Renal pelvis (tissue), 4 donors: ENCODE data around the gene IQSEC1. TPM values are rescaled to one million over a fixed set of nuclear protein-coding genes. Genes with fewer than 3 reads are reported as not detected.

Source experiments
- DNase-seq: peaks from one replicate; pipeline ENCODE4 v3.0.0-alpha.2; 2013
- polyA plus RNA-seq, 3 donors: library from polyadenylated mRNA; unstranded; fragments of 120-200 nt; gene quantifications; one replicate each; pipeline ENCODE4 v1.2.1, GENCODE V29; 2013; ENCODE audit not compliant: insufficient read length in 3 of 3

Gene IQSEC1
- polyA plus RNA-seq, 3 donors, result 33.0 to 40.4 (median 35.6) TPM

DNA sequence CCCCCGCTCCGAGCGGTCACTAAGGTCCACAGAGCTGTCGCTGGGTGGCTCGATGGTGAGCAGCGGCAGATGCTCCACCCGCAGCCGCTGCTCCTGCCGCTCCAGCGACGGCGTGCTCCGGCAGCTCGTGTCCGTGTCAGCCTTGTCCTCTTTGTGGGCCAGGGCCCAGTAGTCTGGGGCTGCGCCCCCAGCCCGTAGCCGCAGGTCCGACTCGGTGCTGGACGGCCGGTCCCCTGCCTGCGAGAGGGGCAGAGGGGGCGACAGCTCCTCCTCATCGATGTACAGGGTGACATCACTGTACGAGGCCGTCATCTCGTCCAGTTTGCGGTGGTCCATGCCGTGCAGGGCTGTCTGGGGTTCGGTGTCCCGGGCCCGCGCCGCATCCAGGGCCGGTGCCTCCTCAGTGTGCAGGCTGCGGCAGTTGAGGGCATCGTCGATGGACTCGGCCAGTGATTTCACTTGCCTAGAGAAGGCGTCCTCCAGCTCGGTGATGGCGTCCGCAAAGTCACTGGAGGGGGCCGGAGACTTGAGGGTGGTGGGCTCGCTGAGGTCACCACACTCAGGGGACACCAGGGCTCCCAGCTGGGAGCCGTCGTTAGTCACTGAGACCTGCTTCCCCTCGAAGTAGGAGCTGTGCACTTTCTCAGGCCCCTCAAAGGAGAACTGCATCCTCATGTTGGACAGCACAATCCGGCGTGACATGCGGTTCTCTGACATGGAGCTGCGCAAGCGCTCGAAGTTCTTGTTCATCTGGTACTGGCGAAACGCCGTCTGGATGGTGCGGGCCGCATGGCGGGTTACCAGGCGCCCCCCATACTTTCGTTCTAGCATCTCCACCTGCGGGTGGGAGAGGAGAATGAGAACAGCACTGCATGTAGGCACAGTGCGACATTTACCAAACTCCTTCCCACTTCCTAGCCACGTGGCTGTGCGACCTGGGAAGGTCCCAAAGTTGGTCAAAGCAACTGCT lies 137.1 kb downstream of the IQSEC1 start:
- DNase-seq, result no peak

DNA sequence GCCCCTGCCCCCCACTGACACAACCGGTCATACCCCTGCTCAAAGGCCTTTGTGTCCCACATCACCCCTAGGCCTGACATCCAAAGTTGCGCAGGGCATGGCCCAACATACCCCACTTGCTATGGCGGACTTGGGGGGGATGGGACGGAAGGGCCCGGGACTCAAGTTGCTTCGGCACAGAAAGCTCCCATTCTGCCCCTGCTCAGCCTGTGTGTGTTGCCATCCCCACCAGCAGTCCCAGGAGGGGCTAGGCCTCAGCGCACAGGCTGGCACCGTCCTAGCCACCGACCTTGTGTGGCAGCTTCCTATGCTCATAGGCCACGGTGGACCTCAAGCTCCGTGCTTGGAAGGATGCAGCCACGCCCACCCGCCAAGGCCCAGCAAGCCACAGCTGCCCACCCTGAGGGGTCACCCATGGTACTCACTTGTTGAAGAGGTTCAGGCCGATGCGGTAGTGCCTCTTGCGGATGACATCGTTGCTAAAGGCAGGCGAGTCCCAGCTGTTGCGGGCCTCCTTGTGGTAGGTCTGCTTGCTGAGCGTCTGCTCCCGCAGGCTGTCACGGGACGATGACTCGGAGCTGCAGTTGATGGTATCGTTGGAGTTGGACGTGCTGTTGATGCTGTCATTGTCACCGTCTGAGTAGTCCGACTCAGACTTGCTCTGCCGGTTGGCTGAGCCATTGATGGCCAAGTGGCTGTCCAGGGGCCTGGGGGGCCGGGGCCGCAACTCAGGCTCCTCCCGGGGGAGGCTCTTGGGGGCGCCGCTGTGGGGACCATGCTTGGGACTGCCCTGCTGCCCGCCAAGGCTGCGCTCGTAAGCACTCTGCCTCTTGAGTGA lies 138.0 kb downstream of the IQSEC1 start:
- no peak for DNase-seq

DNA sequence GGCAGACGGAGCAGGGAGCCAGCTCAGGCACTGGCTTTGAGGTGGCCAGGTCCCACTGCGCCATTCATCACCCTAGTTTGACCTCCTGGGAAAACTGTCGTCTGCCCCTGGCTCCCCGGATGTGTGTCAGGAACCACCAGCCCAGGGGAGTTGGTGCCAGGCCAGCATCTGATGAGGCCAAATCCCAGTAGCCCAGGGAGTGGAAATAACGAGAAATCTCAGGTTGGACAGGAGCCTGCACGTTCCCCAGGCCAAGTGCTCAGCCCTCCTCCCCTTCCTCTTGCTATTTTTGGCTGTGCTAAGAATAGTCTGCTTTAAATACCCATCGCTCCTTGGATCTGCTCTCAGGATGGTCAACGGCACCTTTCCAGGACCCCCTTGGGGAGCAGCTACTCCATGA lies 138.8 kb downstream of the IQSEC1 start:
- DNase-seq, result no peak

DNA sequence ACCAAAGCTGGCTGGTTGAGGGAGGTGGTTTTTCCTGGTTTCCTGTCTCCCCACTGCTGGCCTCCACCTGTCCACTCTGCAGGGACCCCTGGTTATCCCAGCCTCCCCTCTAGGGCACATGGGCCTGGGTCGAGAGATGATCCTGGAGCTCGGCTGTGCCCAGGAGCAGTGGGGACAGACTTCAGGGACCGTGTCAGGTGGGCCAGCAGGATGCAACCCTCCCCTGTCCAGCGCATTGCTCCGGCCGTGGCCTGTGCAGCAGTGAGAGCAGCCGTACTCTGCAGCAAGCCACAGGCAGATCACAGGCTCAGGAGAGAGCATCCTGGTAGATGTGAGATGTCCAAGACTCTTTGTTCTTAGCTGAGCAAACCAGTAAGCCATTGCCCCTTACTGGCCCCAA lies 139.3 kb downstream of the IQSEC1 start:
- no peak for DNase-seq

DNA sequence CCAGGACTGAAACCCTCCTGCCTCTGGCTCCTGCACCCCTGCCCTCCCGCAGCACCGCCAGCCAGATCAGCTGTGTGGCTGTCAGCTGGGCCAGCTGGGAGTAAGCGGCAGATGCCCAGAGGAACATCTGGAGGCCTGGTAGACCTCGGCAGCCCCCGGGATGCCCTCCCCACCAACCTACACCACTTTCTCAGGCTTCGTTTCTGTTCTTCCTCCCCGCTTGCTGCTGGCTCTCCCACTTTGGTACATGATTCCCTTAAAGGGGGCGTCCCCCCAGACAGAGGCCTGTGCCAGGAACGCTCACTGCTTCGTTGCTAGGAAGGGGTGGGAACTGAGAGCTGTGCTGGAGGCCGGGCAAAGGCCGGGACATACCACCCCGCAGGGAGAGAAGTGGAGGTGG lies 140.5 kb downstream of the IQSEC1 start:
- DNase-seq, result no peak

DNA sequence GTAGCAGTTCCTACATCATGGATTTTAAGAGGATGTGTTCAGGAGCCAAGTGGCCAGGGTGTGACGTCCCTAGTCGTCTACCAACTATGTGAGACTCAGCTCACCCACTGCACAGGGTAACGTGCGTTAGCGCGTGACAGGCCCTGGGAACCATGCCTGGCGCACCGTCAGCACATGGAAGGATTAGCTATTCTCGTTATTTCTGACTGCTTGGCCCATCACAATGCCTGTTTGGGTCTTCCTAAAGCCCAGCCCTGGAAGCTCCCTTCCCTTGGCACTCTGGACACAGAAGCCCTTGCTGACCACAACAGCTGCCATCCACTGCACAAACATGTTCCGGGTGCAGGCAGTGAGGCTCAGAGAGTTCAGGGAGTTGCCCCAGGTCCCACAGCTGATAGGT lies 140.9 kb downstream of the IQSEC1 start:
- DNase-seq, result no peak

DNA sequence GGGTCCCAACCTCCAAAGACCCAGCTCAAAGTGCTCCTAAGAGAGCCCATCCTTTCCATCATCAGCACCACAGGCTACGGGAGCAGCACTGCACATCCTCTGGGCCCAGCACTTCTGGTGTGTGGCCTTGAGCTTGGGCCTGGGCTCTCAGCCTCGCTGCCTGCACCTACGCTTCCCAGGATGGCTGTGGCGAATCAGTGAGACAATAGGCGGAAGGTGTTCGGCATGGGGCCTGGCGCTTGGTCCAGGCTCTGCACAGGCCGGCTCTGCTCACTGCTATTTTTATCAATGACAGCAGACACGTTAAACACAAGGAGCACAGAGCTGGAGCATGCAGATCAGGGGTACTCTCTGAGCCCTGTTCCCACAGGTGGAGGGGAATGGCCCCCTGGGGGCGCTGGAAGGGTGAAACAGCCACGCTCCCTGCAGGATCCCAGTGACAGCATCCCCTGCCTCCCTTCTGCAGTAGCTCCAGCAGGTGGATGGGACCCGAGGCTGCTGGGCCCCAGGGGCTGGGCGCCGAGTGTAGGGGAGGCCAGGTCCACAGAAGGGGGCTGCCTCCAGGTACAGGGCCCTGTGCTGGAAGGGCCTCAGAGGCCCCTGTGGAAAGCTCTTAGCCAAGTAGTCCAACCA lies 141.8 kb downstream of the IQSEC1 start:
- no peak for DNase-seq

DNA sequence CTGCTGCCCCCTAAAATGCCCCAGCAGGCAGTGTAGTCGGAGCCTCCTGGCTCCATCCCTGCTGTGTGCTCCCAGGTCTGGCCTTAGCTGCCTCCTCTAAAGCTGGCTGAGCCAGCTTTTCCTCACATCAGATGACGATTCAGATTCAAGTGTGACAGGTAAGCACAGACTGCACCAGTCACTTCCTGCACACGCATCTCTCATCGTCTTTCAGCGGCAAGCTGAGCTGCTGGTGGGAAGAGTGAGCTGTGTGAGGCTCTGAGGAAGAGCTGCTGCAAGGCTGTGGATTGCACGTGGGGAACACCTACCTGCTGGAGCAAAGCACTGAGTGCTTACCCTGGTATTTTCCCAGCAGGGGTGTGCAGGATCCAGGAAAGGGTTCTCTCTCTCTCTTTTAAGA lies 143.4 kb downstream of the IQSEC1 start:
- no peak for DNase-seq

DNA sequence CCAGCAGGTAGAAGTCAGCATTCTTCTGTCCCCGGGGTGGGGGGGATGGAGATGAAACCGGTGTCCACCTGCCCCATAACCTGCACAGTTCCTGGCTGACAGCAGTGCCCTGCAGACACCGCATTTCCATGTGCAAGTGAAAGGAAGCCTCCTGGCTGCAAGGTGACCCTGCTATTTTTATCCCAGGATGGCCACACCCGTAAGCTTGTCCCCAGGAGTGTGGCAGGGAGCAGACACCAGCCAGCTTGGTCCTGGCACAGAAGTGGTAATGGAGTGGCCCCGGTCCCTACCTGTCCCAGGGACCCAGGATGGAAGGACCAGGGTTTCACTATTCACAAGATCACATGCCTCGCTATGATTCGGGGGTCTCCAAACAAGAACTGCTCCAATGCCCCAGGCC lies 146.6 kb downstream of the IQSEC1 start:
- DNase-seq, result no peak

DNA sequence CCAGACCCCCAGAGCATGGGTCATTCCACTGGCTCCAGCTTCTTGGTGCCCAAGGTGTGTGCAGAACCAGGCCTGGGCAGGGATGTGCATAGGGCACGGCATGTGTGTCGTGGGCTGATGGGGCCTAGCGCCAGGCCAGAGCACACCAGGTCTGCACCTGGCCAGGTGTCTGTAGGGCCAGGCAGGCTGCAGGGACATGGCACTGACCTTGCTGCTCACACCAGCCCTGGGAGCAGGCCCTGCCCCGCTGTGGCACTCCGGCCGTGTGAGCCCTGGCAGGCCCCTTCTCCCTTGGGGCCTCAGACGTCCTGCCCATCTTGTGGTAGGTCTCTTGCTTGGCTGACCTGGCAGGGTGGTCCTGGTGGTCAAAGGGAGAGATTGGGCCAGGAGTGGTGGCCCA lies 147.6 kb downstream of the IQSEC1 start:
- no peak for DNase-seq

DNA sequence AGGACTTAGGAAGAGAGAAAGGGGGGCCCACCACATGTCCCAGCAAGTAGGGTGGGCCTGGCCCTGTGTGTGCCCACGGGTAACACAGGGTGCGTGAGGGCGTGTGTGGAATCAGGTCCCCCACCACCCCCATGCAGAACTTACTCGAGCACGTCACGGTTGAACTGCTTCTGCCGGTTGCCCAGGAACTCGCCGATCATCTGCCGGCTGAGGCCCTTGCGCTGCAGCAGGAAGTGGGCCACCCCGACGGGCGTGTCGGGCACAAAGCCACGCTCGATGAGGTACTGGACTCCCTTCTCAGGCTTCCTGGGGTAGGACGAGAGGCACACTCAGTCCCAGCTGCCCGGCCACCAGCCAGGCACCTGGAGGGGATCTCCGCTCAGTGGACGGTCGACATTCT lies 148.8 kb downstream of the IQSEC1 start:
- DNase-seq, result no peak

DNA sequence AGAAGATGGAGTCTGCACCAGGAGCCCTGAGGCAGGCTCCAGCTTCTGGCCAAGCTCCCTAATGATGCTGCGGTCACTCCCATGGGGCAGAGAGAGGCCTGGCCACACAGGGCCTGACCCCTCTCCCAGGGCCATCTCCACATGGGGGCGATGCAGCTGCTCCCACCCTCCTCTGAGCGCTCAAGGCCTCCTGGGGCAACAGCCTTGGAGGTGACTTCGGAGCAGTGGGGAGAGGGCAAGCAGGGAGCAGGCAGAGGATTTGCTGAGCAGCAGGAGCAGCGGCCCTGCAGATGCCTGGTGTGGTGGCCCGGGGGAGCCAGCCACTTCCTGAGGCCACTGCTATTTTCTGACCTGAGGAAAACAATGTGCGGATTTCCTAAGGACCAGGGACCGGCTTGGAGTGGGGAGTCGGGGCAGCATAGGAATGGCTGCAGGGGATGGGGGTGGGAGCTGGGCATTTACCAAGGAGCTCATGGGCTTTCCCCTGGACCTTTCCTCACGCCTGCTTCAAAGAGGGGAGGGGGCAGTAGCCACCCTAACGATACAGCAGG lies 150.3 kb downstream of the IQSEC1 start:
- no peak for DNase-seq

DNA sequence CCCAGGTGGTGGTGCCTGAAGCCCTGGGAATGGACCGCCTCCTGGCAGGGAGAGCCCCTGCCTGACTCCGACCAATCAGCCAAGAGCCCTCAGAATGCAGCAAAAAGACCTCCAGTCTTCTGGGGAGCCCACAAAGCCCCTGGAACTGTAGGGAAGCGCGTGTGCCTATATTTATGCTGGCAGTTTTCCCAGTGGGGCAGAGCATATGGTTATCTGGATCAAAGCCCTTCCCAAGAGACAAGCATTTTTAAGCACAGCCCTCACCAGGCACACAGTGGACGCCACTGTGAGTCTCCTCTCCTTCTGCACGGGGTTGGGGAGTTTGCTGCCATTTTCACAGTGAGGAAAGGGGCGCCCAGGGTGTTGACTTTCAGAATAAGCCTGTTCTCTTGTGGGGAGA lies 150.9 kb downstream of the IQSEC1 start:
- no peak for DNase-seq

DNA sequence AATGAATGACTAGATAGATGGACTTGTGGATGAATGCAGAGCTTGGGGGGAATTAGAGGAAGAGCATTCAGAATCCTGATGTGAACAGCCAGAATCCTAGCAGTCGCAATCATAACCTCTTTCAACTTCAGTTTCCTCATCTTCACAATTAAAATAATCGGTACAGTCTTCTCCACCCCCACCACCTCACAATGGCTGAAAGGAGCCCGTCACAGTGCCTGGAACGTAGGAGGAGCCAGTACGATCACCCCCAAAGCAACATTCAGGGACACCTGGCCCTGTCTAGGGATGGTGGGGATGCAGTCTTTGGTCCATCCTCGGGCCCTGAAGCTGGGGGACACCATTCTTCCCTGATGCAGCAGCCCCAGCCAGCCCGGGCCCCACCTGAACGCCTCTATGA lies 151.5 kb downstream of the IQSEC1 start:
- no peak for DNase-seq

DNA sequence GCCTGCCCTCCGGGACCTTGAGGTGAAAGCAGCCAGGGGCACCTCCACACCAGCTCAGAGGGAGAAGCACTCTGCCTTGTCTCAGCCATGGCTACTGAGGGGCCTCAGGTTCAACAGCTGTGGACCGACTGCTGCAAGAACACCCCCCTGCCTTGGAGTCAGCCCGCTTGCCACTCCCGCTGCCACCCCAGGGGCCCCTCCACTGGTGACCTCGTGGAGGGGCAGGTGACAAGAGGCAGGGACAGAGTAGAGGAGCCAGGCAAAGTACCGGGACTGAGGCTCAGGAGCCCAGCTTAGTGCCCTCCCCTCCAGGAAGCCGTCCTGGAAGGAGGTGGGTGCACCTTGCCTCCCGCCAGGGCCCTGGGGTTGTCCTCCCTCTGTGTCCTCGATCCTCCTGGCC lies 152.3 kb downstream of the IQSEC1 start:
- no peak for DNase-seq

DNA sequence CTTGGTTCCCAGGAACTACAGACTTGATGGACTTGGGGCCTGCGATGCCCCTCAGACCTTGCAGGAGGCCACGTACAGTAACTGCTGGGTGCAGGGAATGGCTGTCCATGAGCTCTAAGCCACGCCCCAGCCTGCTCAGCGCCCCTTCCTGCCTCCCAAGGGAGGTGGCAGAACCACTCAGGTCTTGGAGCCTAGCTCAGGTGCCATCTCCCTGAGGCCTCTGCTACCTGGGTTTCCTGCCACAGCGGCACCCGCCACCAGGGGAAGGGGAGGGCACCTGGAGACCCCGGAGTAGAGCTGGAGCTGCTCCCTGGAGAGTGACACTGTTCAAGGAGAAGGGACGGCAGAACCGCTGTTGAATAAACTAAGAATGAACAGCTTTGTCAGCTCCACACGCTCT lies 154.0 kb downstream of the IQSEC1 start:
- no peak for DNase-seq

DNA sequence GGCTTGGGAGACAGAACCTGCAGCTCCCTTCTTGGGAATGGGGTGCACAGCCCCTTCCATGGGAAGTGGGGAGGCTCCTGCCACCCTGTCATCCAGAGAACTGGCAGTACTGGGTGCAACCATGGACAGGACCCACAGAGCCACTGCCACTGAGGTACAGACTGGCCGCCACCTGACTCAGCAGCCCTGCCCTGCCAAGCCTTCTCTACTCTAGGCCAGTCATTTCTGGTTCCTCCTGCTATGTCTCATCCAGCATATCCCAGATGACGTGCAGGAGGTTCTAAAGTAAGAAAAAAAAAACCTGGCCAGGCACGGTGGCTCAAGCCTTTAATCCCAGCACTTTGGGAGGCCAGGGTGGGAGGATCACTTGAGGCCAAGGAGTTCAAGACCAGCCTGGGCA lies 155.0 kb downstream of the IQSEC1 start:
- DNase-seq, result no peak

DNA sequence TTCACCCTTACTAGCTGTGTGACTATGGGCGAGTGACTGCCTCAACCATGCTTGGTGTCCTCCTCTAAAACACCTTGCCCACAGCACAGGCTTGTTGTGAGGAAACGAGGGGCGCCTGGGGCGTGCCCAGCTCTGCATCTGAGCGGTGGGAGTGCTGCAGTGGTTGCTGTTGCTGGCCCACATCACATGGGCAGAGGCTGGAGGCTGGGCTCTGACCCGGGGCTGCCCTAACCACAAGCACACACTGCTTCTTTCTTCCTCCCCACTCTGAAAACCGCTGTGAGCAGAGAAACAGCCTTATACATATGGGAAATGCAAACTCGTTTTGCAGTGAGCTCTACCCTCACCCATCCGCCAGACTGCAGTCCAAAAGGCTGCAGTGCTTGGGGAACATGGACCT lies 157.1 kb downstream of the IQSEC1 start:
- DNase-seq, result no peak

DNA sequence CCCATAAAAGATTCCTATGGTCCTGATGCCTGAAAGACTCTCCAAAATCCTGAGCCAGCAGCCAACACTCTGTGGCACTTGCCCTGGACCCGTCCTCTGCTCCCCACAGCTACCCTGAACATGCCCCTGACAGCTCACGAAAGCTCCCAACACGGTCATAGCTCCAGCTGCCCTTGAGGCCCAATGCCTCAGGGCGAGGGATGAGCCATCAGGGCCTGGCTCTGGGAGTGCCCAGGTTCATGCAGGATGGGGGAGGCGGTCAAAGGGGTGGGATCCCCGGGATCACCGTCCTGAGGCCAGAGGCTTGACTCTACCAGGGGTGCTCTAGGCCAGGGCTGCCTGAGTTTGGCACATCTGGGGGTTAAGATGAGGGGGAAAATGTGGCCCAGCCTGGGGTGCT lies 159.1 kb downstream of the IQSEC1 start:
- DNase-seq, result no peak

DNA sequence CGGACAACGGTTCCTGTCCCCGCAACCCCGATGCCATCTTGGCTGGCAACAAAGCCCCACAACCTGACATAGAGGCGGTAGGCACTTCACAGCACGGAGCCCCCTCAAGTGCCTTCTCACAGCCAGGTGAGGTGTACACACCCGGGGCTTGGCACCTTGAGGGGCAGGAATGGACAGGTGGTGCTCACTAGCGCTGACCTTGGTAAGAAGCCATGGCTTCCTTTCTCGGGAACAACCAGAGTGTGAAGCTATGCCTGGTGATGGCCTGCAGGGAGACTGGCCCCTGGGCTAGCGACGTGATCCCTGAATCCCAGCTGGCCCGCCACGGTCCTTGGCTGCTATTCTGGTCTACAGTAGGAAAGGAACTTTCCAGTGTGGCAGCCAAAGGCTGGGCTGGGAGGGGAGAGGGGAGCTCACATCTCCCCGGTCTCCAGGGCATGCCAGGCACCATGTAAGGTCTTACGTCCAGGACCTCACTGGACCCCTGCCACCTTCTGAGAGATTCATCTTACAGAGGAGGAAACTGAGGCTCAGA lies 161.3 kb downstream of the IQSEC1 start:
- no peak for DNase-seq

DNA sequence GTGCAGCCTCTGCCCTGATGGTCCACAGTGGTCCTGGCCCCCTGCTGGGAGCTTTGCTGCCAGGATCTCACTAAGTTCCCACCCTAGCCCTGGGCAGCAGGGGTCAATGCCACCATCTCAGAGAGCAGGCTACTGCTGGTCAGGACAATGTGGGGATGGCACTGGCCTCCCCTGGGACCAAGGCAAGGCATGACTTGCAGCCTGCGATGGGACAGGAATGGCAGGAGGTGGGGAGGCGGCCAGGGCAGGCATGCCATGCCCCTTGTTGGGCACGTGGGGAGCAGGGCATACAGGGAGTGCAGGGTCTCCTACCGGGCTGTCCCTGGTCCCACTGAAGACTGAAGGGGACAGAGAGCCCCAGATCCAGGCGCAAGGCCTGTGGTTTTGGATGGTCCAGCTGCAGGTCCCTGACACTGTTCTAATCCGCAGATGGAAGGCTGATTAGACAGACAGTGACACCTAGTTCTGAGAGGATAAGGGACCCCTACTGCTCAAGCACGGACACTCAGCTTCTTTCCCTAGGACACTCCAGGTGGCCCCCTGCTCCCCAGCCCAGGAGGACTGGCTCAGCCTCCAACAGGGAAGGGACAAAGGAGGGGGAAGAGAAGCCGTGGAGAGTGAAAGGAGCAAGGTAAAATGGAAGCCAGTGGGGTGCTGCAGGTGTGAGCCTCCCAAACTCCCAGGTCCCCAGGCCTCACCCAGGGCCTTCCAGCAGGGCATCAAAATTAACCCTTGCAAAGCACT lies 162.7 kb downstream of the IQSEC1 start:
- no peak for DNase-seq
